ENCODE data around the gene ITM2B.

ITM2B gene

GRCh38 chr13:48264058-48264457 is 31.1 kb downstream of the ITM2B start:
- peak; percentile 44; the same call in 1 of the 2 replicates for TF ChIP-seq SPI1 (IDR thresholded peaks at IDR 0.05; ENCODE audit: borderline replicate concordance, low read depth)
- no peak for TF ChIP-seq GABPA (IDR thresholded peaks at IDR 0.05; ENCODE audit: low read depth)
- no peak overlapping the region for H3K4me3 ChIP-seq (replicated peaks; ENCODE audit: insufficient read depth, low read length)
- no peak overlapping the region for H3K27ac ChIP-seq (replicated peaks)
- no peaks in the 10 kb centered on the region for H3K27me3 ChIP-seq (ENCODE audit: insufficient read depth, poor library complexity, severe bottlenecking)
- DNase-seq (ENCODE audit: low read depth in 1 of 2, low spot score in 1 of 2) = no peak

- H3K27me3 ChIP-seq (ENCODE audit: insufficient read depth, poor library complexity, severe bottlenecking) = no peaks in the 10 kb centered on the region
- TF ChIP-seq POLR2AphosphoS5 (IDR thresholded peaks at IDR 0.05; ENCODE audit: low read depth) (no peak), REST (IDR thresholded peaks at IDR 0.05; ENCODE audit: insufficient replicate concordance, low read depth) (no peak), CTCF (IDR thresholded peaks at IDR 0.05; ENCODE audit: insufficient read depth, low read length) (no peak), GABPA (IDR thresholded peaks at IDR 0.05; ENCODE audit: low read depth) (no peak), SPI1 (IDR thresholded peaks at IDR 0.05; ENCODE audit: borderline replicate concordance, low read depth) (no peak)
- H3K4me3 ChIP-seq (replicated peaks; ENCODE audit: insufficient read depth, low read length) = no peak overlapping the region
- no peak overlapping the region for H3K27ac ChIP-seq (replicated peaks)
- peak in 1 of 2 experiments; percentile 34 for DNase-seq (ENCODE audit: low read depth in 1 of 2, low spot score in 1 of 2)
Measured at GRCh38 chr13:48265217-48265815, 32.3 kb downstream of the ITM2B start.

GRCh38 chr13:48266150-48266549 is 33.1 kb downstream of the ITM2B start:
- Histone ChIP-seq H3K27ac (replicated peaks) (no peak overlapping the region), H3K27me3 (ENCODE audit: insufficient read depth, poor library complexity, severe bottlenecking) (no peaks in the 10 kb centered on the region), H3K4me3 (replicated peaks; ENCODE audit: insufficient read depth, low read length) (no peak overlapping the region)
- DNase-seq (ENCODE audit: low read depth in 1 of 2, low spot score in 1 of 2) = no peak
- no peak for TF ChIP-seq GABPA (IDR thresholded peaks at IDR 0.05; ENCODE audit: low read depth)
- no peak for TF ChIP-seq CTCF (IDR thresholded peaks at IDR 0.05; ENCODE audit: insufficient read depth, low read length)
- no peak for TF ChIP-seq REST (IDR thresholded peaks at IDR 0.05; ENCODE audit: insufficient replicate concordance, low read depth)
- no peak for TF ChIP-seq POLR2AphosphoS5 (IDR thresholded peaks at IDR 0.05; ENCODE audit: low read depth)
- TF ChIP-seq SPI1 (IDR thresholded peaks at IDR 0.05; ENCODE audit: borderline replicate concordance, low read depth) = no peak

- no peak overlapping the region for H3K4me3 ChIP-seq (replicated peaks; ENCODE audit: insufficient read depth, low read length)
- no peak for TF ChIP-seq REST (IDR thresholded peaks at IDR 0.05; ENCODE audit: insufficient replicate concordance, low read depth)
- TF ChIP-seq SPI1 (IDR thresholded peaks at IDR 0.05; ENCODE audit: borderline replicate concordance, low read depth) = no peak
- no peak for TF ChIP-seq POLR2AphosphoS5 (IDR thresholded peaks at IDR 0.05; ENCODE audit: low read depth)
- no peak for TF ChIP-seq GABPA (IDR thresholded peaks at IDR 0.05; ENCODE audit: low read depth)
- TF ChIP-seq CTCF (IDR thresholded peaks at IDR 0.05; ENCODE audit: insufficient read depth, low read length) = no peak
- no peak overlapping the region for H3K27ac ChIP-seq (replicated peaks)
- no peaks in the 10 kb centered on the region for H3K27me3 ChIP-seq (ENCODE audit: insufficient read depth, poor library complexity, severe bottlenecking)
- no peak for DNase-seq (ENCODE audit: low read depth in 1 of 2, low spot score in 1 of 2)
Measured at GRCh38 chr13:48266701-48267639, 34.0 kb downstream of the ITM2B start.

Data from HL-60 (cell line).